ENCODE measurements around the gene ANAPC1.
"Not testable (repeated sequence)": the region's sequence is repeated elsewhere in the genome, so short reads cannot be mapped to it uniquely, and the experiment has no call there.

GRCh38 chr2:111735420-111735819 lies 148.6 kb downstream of the ANAPC1 start:
- TF ChIP-seq, protein P1, sequence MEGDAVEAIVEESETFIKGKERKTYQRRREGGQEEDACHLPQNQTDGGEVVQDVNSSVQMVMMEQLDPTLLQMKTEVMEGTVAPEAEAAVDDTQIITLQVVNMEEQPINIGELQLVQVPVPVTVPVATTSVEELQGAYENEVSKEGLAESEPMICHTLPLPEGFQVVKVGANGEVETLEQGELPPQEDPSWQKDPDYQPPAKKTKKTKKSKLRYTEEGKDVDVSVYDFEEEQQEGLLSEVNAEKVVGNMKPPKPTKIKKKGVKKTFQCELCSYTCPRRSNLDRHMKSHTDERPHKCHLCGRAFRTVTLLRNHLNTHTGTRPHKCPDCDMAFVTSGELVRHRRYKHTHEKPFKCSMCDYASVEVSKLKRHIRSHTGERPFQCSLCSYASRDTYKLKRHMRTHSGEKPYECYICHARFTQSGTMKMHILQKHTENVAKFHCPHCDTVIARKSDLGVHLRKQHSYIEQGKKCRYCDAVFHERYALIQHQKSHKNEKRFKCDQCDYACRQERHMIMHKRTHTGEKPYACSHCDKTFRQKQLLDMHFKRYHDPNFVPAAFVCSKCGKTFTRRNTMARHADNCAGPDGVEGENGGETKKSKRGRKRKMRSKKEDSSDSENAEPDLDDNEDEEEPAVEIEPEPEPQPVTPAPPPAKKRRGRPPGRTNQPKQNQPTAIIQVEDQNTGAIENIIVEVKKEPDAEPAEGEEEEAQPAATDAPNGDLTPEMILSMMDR (IDR thresholded peaks at IDR 0.05) = not testable (repeated sequence)
- not testable (repeated sequence) for TF ChIP-seq POLR2A (IDR thresholded peaks at IDR 0.05)

Measured in right lobe of liver (tissue), 4 donors.